ENCODE results near the gene PRRT4.

The PRRT4 gene

GRCh38 chr7:128389085-128389617 lies 27.7 kb upstream of the PRRT4 start:
- peak; percentile 4; the same call in 1 of the 3 replicates for ATAC-seq
- TF ChIP-seq ZFP3 (CRISPR knock-in tag; IDR thresholded peaks at IDR 0.05) (no peak), ARNTL (CRISPR knock-in tag; IDR thresholded peaks at IDR 0.05; ENCODE audit: borderline replicate concordance, low read depth) (no peak), ZNF70 (CRISPR knock-in tag; IDR thresholded peaks at IDR 0.05) (no peak), CSRNP3 (CRISPR knock-in tag; IDR thresholded peaks at IDR 0.05) (no peak), RARB (CRISPR knock-in tag; IDR thresholded peaks at IDR 0.05) (no peak)

- ATAC-seq: peak; percentile 3; the same call in 2 of the 3 replicates
- no peak for TF ChIP-seq ZNF8 (CRISPR knock-in tag; IDR thresholded peaks at IDR 0.05)
- no peak for TF ChIP-seq POU6F1 (CRISPR knock-in tag; IDR thresholded peaks at IDR 0.05; ENCODE audit: borderline replicate concordance, low read depth)
- no peak for TF ChIP-seq ZNF565 (CRISPR knock-in tag; conservative IDR thresholded peaks at IDR 0.05; ENCODE audit: low read depth)
- TF ChIP-seq ARNTL (CRISPR knock-in tag; IDR thresholded peaks at IDR 0.05; ENCODE audit: borderline replicate concordance, low read depth): no peak
- no peak for TF ChIP-seq ZC3H10 (CRISPR knock-in tag; IDR thresholded peaks at IDR 0.05)
- no peak for TF ChIP-seq ZFP3 (CRISPR knock-in tag; IDR thresholded peaks at IDR 0.05)
- TF ChIP-seq OSR1 (CRISPR knock-in tag; IDR thresholded peaks at IDR 0.05): no peak
- no peak for TF ChIP-seq BACH2 (CRISPR knock-in tag; IDR thresholded peaks at IDR 0.05; ENCODE audit: borderline replicate concordance)
- TF ChIP-seq GLIS3 (CRISPR knock-in tag; IDR thresholded peaks at IDR 0.05): no peak
- TF ChIP-seq SNAI2 (CRISPR knock-in tag; IDR thresholded peaks at IDR 0.05): no peak
- TF ChIP-seq PPARA (CRISPR knock-in tag; IDR thresholded peaks at IDR 0.05; ENCODE audit: borderline replicate concordance): no peak
- no peak for TF ChIP-seq TSHZ2 (CRISPR knock-in tag; IDR thresholded peaks at IDR 0.05)
- no peak for TF ChIP-seq ZFP30 (CRISPR knock-in tag; IDR thresholded peaks at IDR 0.05)
- no peak for TF ChIP-seq ISL1 (CRISPR knock-in tag; IDR thresholded peaks at IDR 0.05)
- no peak for TF ChIP-seq RARB (CRISPR knock-in tag; IDR thresholded peaks at IDR 0.05)
These were observed 26.6 kb upstream of the PRRT4 start for GRCh38 chr7:128388145-128388485.

GRCh38 chr7:128387216-128388144 lies 26.0 kb upstream of the PRRT4 start:
- TF ChIP-seq CSDC2 (CRISPR knock-in tag; IDR thresholded peaks at IDR 0.05) (no peak), PATZ1 (CRISPR knock-in tag; IDR thresholded peaks at IDR 0.05; ENCODE audit: borderline replicate concordance) (no peak), BACH2 (CRISPR knock-in tag; IDR thresholded peaks at IDR 0.05; ENCODE audit: borderline replicate concordance) (no peak), POU6F1 (CRISPR knock-in tag; IDR thresholded peaks at IDR 0.05; ENCODE audit: borderline replicate concordance, low read depth) (no peak), TSHZ2 (CRISPR knock-in tag; IDR thresholded peaks at IDR 0.05) (peak; percentile 14; the same call in 1 of the 2 replicates)
- peak; percentile 92 for ATAC-seq

All from SK-N-SH treated with all-trans-retinoic acid at 6 μM for 48 hours (cell line).